Measurements from ENCODE around the gene POPDC2.
"Not testable (repeated sequence)": the region's sequence is repeated elsewhere in the genome, so short reads cannot be mapped to it uniquely, and the experiment has no call there.

Gene POPDC2

DNA sequence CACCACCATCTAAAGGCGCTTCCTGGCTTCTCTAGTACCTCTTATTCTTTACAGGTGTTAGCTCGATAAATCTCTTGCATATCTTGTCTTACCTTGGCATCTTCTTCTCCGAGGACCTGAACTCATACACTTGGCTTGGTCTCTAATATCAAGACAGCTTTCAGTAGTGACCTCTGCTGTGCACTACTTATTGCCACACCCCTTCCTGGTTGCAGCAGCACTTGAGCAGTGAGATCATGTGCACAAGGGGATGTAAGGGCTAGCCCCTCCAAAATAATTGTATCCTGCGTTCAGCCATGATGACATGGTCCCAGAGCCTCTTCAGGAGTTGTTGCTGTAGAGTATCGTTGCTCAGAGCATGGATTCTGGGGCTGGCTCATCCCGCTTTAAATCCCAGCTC is 64.0 kb downstream of the POPDC2 start:
- H3K4me2 ChIP-seq: no peak overlapping the region
- no peaks in the 10 kb centered on the region for H3K27me3 ChIP-seq (ENCODE audit: insufficient read depth, low read depth)
- no peaks in the 10 kb centered on the region for H3K36me3 ChIP-seq (ENCODE audit: insufficient read depth)
- TF ChIP-seq, protein P1, sequence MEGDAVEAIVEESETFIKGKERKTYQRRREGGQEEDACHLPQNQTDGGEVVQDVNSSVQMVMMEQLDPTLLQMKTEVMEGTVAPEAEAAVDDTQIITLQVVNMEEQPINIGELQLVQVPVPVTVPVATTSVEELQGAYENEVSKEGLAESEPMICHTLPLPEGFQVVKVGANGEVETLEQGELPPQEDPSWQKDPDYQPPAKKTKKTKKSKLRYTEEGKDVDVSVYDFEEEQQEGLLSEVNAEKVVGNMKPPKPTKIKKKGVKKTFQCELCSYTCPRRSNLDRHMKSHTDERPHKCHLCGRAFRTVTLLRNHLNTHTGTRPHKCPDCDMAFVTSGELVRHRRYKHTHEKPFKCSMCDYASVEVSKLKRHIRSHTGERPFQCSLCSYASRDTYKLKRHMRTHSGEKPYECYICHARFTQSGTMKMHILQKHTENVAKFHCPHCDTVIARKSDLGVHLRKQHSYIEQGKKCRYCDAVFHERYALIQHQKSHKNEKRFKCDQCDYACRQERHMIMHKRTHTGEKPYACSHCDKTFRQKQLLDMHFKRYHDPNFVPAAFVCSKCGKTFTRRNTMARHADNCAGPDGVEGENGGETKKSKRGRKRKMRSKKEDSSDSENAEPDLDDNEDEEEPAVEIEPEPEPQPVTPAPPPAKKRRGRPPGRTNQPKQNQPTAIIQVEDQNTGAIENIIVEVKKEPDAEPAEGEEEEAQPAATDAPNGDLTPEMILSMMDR (conservative IDR thresholded peaks at IDR 0.05; ENCODE audit: low read depth, low read length): no peak
- H3K4me1 ChIP-seq (ENCODE audit: low read depth, poor library complexity, severe bottlenecking): peaks cover 18% of the 10 kb centered on the region
- H2AFZ ChIP-seq (ENCODE audit: low read depth): no peak overlapping the region; the same call in 1 of the 2 replicates
- no peak overlapping the region for H3K27ac ChIP-seq
- no peaks in the 10 kb centered on the region for H4K20me1 ChIP-seq (ENCODE audit: insufficient read depth)
- H3K79me2 ChIP-seq (ENCODE audit: insufficient read depth, low read depth): no peaks in the 10 kb centered on the region
- no peak overlapping the region for H3K4me3 ChIP-seq (IDR thresholded peaks at IDR 0.05; ENCODE audit: insufficient read depth, low read depth, low read length)
- no peak overlapping the region for H3K9ac ChIP-seq

- TF ChIP-seq, protein P1 (conservative IDR thresholded peaks at IDR 0.05; ENCODE audit: low read depth, low read length): no peak
- H3K27ac ChIP-seq: no peak overlapping the region
- H4K20me1 ChIP-seq (ENCODE audit: insufficient read depth): no peaks in the 10 kb centered on the region
- no peak overlapping the region; the same call in 1 of the 2 replicates for H2AFZ ChIP-seq (ENCODE audit: low read depth)
- H3K4me2 ChIP-seq: no peak overlapping the region; the same call in 1 of the 2 replicates
- H3K79me2 ChIP-seq (ENCODE audit: insufficient read depth, low read depth): no peaks in the 10 kb centered on the region
- H3K36me3 ChIP-seq (ENCODE audit: insufficient read depth): no peaks in the 10 kb centered on the region
- no peak overlapping the region for H3K9ac ChIP-seq
- no peak overlapping the region for H3K4me3 ChIP-seq (IDR thresholded peaks at IDR 0.05; ENCODE audit: insufficient read depth, low read depth, low read length)
- H3K4me1 ChIP-seq (ENCODE audit: low read depth, poor library complexity, severe bottlenecking): peaks cover 18% of the 10 kb centered on the region
- no peaks in the 10 kb centered on the region for H3K27me3 ChIP-seq (ENCODE audit: insufficient read depth, low read depth)
Measured at GRCh38 chr3:119595639-119596334, 64.6 kb downstream of the POPDC2 start.

- H3K27ac ChIP-seq; H3K36me3 ChIP-seq (ENCODE audit: insufficient read depth); H3K4me2 ChIP-seq; H4K20me1 ChIP-seq (ENCODE audit: insufficient read depth); H3K4me3 ChIP-seq (IDR thresholded peaks at IDR 0.05; ENCODE audit: insufficient read depth, low read depth, low read length); H2AFZ ChIP-seq (ENCODE audit: low read depth); H3K79me2 ChIP-seq (ENCODE audit: insufficient read depth, low read depth); H3K27me3 ChIP-seq (ENCODE audit: insufficient read depth, low read depth); H3K9ac ChIP-seq: not testable (repeated sequence)
- H3K4me1 ChIP-seq (ENCODE audit: low read depth, poor library complexity, severe bottlenecking): peaks cover 18% of the 10 kb centered on the region
Measured at GRCh38 chr3:119594929-119595328, 65.5 kb downstream of the POPDC2 start.

GRCh38 chr3:119594066-119594465 is 66.3 kb downstream of the POPDC2 start:
- H4K20me1 ChIP-seq (ENCODE audit: insufficient read depth): no peaks in the 10 kb centered on the region
- H3K27ac ChIP-seq: no peak overlapping the region
- H3K4me2 ChIP-seq: no peak overlapping the region
- H3K79me2 ChIP-seq (ENCODE audit: insufficient read depth, low read depth): no peaks in the 10 kb centered on the region
- no peak overlapping the region for H2AFZ ChIP-seq (ENCODE audit: low read depth)
- H3K9ac ChIP-seq: no peak overlapping the region
- no peaks in the 10 kb centered on the region for H3K27me3 ChIP-seq (ENCODE audit: insufficient read depth, low read depth)
- H3K4me3 ChIP-seq (IDR thresholded peaks at IDR 0.05; ENCODE audit: insufficient read depth, low read depth, low read length): no peak overlapping the region
- TF ChIP-seq, protein P1 (conservative IDR thresholded peaks at IDR 0.05; ENCODE audit: low read depth, low read length): no peak
- peaks cover 18% of the 10 kb centered on the region for H3K4me1 ChIP-seq (ENCODE audit: low read depth, poor library complexity, severe bottlenecking)
- no peaks in the 10 kb centered on the region for H3K36me3 ChIP-seq (ENCODE audit: insufficient read depth)

DNA sequence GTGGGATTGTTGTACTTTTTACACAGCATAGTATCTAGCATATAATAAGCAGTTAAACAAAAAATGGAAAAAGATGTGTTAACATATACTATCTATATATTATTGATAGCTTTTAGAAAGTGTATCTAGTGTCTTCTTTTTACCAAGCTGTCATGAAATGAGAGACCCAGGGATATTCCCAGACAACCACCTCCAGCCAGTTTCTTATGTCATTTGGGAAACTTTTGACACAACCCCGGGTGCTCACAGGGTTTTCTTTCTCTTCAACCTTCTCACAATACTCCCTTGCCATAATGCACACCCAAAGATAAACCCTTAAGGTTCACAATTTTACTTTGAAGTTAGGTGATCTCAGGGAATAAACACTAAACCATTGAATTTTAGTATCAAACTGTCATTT is 67.5 kb downstream of the POPDC2 start:
- Histone ChIP-seq H3K27me3 (ENCODE audit: insufficient read depth, low read depth) (no peaks in the 10 kb centered on the region), H3K9ac (no peak overlapping the region), H4K20me1 (ENCODE audit: insufficient read depth) (no peaks in the 10 kb centered on the region), H2AFZ (ENCODE audit: low read depth) (no peak overlapping the region), H3K79me2 (ENCODE audit: insufficient read depth, low read depth) (no peaks in the 10 kb centered on the region), H3K36me3 (ENCODE audit: insufficient read depth) (no peaks in the 10 kb centered on the region), H3K4me1 (ENCODE audit: low read depth, poor library complexity, severe bottlenecking) (peaks cover 18% of the 10 kb centered on the region), H3K4me3 (IDR thresholded peaks at IDR 0.05; ENCODE audit: insufficient read depth, low read depth, low read length) (no peak overlapping the region), H3K27ac (no peak overlapping the region), H3K4me2 (no peak overlapping the region)
- TF ChIP-seq, protein P1 (conservative IDR thresholded peaks at IDR 0.05; ENCODE audit: low read depth, low read length): no peak
